Myocyte (in vitro differentiated cells): ENCODE data around the gene ALLC. TPM values are rescaled to one million over a fixed set of nuclear protein-coding genes. Genes with fewer than 3 reads are reported as not detected.
"Not testable (repeated sequence)": the region's sequence is repeated elsewhere in the genome, so short reads cannot be mapped to it uniquely, and the experiment has no call there.

Experiments used
- DNase-seq: peaks from one replicate; pipeline ENCODE4 v3.0.0-alpha.2; 2012; ENCODE audit warnings: low read depth
- total RNA-seq: library from RNA; depleted of rRNA; stranded (reverse); fragments of >200 nt; gene quantifications from 2 replicates; pipeline ENCODE4 v1.2.3, GENCODE V29; 2014

ALLC gene
- total RNA-seq, 1 donor from 2014 or later = not detected

- no peak for DNase-seq
Observed at GRCh38 chr2:3654011-3654410, 4.0 kb upstream of the ALLC start.

- DNase-seq = no peak
Observed at GRCh38 chr2:3654531-3655225, 3.3 kb upstream of the ALLC start.

GRCh38 chr2:3655871-3656761 lies 1.9 kb upstream of the ALLC start:
- DNase-seq = no peak

GRCh38 chr2:3656762-3657721 lies 958 bp upstream of the ALLC start:
- DNase-seq = peak; percentile 33

GRCh38 chr2:3659447-3660432 lies 1.7 kb downstream of the ALLC start:
- DNase-seq = peak; percentile 68

GRCh38 chr2:3660640-3661039 lies 2.6 kb downstream of the ALLC start:
- not testable (repeated sequence) for DNase-seq

GRCh38 chr2:3661149-3661660 lies 3.2 kb downstream of the ALLC start:
- no peak for DNase-seq

- DNase-seq = no peak
Observed at GRCh38 chr2:3662239-3662638, 4.2 kb downstream of the ALLC start.

GRCh38 chr2:3664118-3664517 lies 6.1 kb downstream of the ALLC start:
- no peak for DNase-seq

- no peak for DNase-seq
Observed at GRCh38 chr2:3664925-3665324, 6.9 kb downstream of the ALLC start.

GRCh38 chr2:3665886-3666612 lies 8.0 kb downstream of the ALLC start:
- no peak for DNase-seq

GRCh38 chr2:3666613-3666975 lies 8.6 kb downstream of the ALLC start:
- DNase-seq = no peak

GRCh38 chr2:3667151-3667631 lies 9.2 kb downstream of the ALLC start:
- no peak for DNase-seq

GRCh38 chr2:3669656-3670055 lies 11.7 kb downstream of the ALLC start:
- DNase-seq = no peak

GRCh38 chr2:3670376-3670775 lies 12.4 kb downstream of the ALLC start:
- no peak for DNase-seq

GRCh38 chr2:3670941-3671340 lies 12.9 kb downstream of the ALLC start:
- no peak for DNase-seq

- no peak for DNase-seq
Observed at GRCh38 chr2:3672861-3673678, 15.1 kb downstream of the ALLC start.
